ENCODE results near the gene GPR155. TPM values are rescaled to one million over a fixed set of nuclear protein-coding genes. Genes with fewer than 3 reads are reported as not detected.
A peak's percentile ranks its signal among the peaks of the same experiment; 100 is the strongest.

The GPR155 gene
- 10 to 100 TPM in 1 of 4 donors, 1 to 10 TPM in 3; 1.8 to 48.7 (median 3.2) TPM for total RNA-seq

DNA sequence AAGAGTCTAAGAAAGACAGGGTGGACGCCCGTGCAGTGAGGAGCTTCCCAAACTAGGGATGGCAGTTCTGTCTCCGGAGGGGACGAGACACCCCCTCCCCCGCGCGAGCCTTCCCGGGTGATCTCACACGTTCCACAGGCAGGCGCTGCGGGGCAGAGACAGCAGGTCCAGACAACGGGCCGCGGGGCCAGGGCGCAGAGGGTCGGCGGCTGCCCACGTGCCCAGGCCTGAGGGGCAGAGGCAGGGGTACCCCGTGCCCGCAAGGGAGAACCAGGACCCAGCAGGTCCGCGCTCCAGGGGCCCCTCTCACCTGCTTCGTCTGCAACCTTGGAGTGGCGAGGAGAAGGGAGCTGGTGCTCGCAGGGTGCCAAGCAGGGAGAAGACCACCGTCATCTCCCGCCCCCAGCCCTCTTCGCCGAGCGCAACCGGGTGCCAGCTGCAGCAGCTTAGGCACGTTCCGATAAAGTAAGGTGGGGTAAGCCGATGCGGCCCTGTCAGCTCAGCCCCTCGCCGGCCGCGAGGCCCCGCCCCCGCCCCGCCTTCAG is at the start of gene GPR155:
Gene GPR155, minus strand, starts transcription at position 467 of the 545 bp plus-strand sequence. CDS start 5,073 bp downstream, outside the sequence.
- H3K27ac ChIP-seq = peak within 1 kb of the TSS; percentile 74 to 84 (median 84)
- no peaks in the 10 kb centered on the region for H3K36me3 ChIP-seq
- no peaks in the 10 kb centered on the region for H3K4me1 ChIP-seq
- no peaks in the 10 kb centered on the region for H3K27me3 ChIP-seq
- no peaks in the 10 kb centered on the region for H3K9me3 ChIP-seq
- peak in 1 of 6 experiments; percentile 20 for TF ChIP-seq CTCF (IDR thresholded peaks at IDR 0.05)
- peak in 1 of 2 donors; percentile 8 for TF ChIP-seq POLR2A (IDR thresholded peaks at IDR 0.05)
- DNase-seq = peak; percentile 75 to 83 (median 77)
- peak within 1 kb of the TSS; percentile 83 to 91 (median 88) for H3K4me3 ChIP-seq

DNA sequence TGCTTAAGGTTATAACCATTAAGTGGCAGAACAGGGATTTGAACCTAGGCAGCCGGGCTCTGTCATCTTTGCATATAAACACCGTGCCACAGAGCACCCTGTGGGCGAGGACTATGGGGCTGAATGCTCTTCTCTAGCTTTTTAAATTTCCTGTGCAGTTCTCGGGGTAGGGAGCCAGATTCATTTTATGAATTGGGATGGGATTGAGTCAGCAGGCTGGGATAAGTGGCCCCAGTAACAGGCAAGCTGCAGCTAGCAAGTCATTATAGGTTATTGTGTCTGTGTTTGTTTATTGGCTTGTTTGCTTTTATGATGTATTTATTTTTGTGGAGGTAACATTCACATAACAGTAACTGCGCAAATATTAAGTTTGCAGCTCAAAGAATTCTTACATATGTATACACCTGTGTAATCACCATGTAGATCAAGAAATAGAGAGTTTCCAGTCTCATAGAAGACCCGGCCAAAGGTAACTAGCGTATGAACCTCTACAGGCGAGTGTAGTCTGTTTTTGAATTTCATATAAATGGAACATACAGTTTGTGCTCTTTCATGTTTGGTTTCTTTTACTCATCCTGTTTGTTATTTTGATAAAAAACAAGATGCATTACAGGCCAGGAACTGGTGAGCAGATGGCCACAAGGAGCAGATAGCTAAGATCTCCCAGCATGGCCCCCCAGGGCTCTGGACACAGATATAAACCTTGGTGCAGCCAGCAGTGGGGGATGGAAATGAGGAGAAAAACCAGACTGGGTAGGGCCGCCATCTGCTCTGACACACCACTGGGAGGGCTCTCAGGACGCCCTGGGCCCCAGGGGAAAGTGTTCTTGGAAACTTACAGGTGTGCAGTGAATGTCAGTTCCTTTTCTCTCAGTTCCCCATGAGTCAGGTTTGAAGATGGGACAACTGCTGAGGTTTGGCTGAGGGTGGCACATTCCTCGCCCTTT is 49.2 kb upstream of the GPR155 start:
- no peaks in the 10 kb centered on the region for H3K36me3 ChIP-seq
- TF ChIP-seq POLR2A (IDR thresholded peaks at IDR 0.05) = no peak
- no peak for TF ChIP-seq CTCF (IDR thresholded peaks at IDR 0.05)
- no peak overlapping the region for H3K27ac ChIP-seq
- H3K4me3 ChIP-seq = no peak overlapping the region
- no peaks in the 10 kb centered on the region for H3K9me3 ChIP-seq
- DNase-seq = no peak
- H3K27me3 ChIP-seq = no peaks in the 10 kb centered on the region
- no peaks in the 10 kb centered on the region for H3K4me1 ChIP-seq

GRCh38 chr2:174535083-174535482 is 48.3 kb upstream of the GPR155 start:
- H3K27me3 ChIP-seq = no peaks in the 10 kb centered on the region
- no peak overlapping the region for H3K27ac ChIP-seq
- no peak overlapping the region for H3K4me3 ChIP-seq
- TF ChIP-seq CTCF (IDR thresholded peaks at IDR 0.05) = no peak
- TF ChIP-seq POLR2A (IDR thresholded peaks at IDR 0.05) = no peak
- no peaks in the 10 kb centered on the region for H3K36me3 ChIP-seq
- H3K9me3 ChIP-seq = no peaks in the 10 kb centered on the region
- DNase-seq = no peak
- H3K4me1 ChIP-seq = no peaks in the 10 kb centered on the region

GRCh38 chr2:174529916-174530315 is 43.1 kb upstream of the GPR155 start:
- Histone ChIP-seq H3K4me3 (no peak overlapping the region), H3K27me3 (no peaks in the 10 kb centered on the region), H3K27ac (no peak overlapping the region), H3K36me3 (no peaks in the 10 kb centered on the region), H3K4me1 (no peaks in the 10 kb centered on the region), H3K9me3 (no peaks in the 10 kb centered on the region)
- no peak for DNase-seq
- no peak for TF ChIP-seq POLR2A (IDR thresholded peaks at IDR 0.05)
- no peak for TF ChIP-seq CTCF (IDR thresholded peaks at IDR 0.05)

- H3K36me3 ChIP-seq = no peaks in the 10 kb centered on the region
- no peaks in the 10 kb centered on the region for H3K9me3 ChIP-seq
- H3K27ac ChIP-seq = no peak overlapping the region
- no peak for TF ChIP-seq POLR2A (IDR thresholded peaks at IDR 0.05)
- no peak for TF ChIP-seq CTCF (IDR thresholded peaks at IDR 0.05)
- H3K4me3 ChIP-seq = no peak overlapping the region
- H3K27me3 ChIP-seq = no peaks in the 10 kb centered on the region
- H3K4me1 ChIP-seq = no peaks in the 10 kb centered on the region
- DNase-seq = no peak
These were observed 41.1 kb upstream of the GPR155 start for GRCh38 chr2:174527959-174528358.

All from Peyer's patch (tissue), 4 donors.